ENCODE measurements around the gene COL18A1.

COL18A1 gene

GRCh38 chr21:45552696-45553391, 147.9 kb downstream of the COL18A1 start:
- in situ Hi-C loops (cut with MboI; ENCODE audit: low pct_unique_long_range_greater_than_20kb, low sequenced_read_pairs, unreplicated experiment), result loop anchor here (25.0 kb wide), 1 partner anchor 284 kb away; no protein-coding TSS in a partner anchor

GRCh38 chr21:45554477-45555175, 149.7 kb downstream of the COL18A1 start:
- DNase-seq (ENCODE audit: low spot score), result peak; percentile 94
- in situ Hi-C loops (cut with MboI; ENCODE audit: low pct_unique_long_range_greater_than_20kb, low sequenced_read_pairs, unreplicated experiment), result loop anchor here (25.0 kb wide), 1 partner anchor 283 kb away; no protein-coding TSS in a partner anchor
- TF ChIP-seq CTCF (IDR thresholded peaks at IDR 0.05; ENCODE audit: extremely low read depth, insufficient read depth, missing control alignments), result peak; percentile 90

More at GRCh38 chr21:45552696-45553391, 147.9 kb downstream of the COL18A1 start:
- no peak for TF ChIP-seq CTCF (IDR thresholded peaks at IDR 0.05; ENCODE audit: extremely low read depth, insufficient read depth, missing control alignments)
- DNase-seq (ENCODE audit: low spot score), result no peak

- no peak for TF ChIP-seq CTCF (IDR thresholded peaks at IDR 0.05; ENCODE audit: extremely low read depth, insufficient read depth, missing control alignments)
- DNase-seq (ENCODE audit: low spot score), result peak; percentile 75
- in situ Hi-C loops (cut with MboI; ENCODE audit: low pct_unique_long_range_greater_than_20kb, low sequenced_read_pairs, unreplicated experiment), result loop anchor here (25.0 kb wide), 1 partner anchor 282 kb away; no protein-coding TSS in a partner anchor
Observed at GRCh38 chr21:45555251-45555556, 150.2 kb downstream of the COL18A1 start.

GRCh38 chr21:45555557-45556301, 150.8 kb downstream of the COL18A1 start:
- in situ Hi-C loops (cut with MboI; ENCODE audit: low pct_unique_long_range_greater_than_20kb, low sequenced_read_pairs, unreplicated experiment), result loop anchor here (25.0 kb wide), 1 partner anchor 282 kb away; no protein-coding TSS in a partner anchor
- DNase-seq (ENCODE audit: low spot score), result peak; percentile 95
- TF ChIP-seq CTCF (IDR thresholded peaks at IDR 0.05; ENCODE audit: extremely low read depth, insufficient read depth, missing control alignments), result peak; percentile 91

GRCh38 chr21:45556302-45556644, 151.3 kb downstream of the COL18A1 start:
- in situ Hi-C loops (cut with MboI; ENCODE audit: low pct_unique_long_range_greater_than_20kb, low sequenced_read_pairs, unreplicated experiment), result loop anchor here (25.0 kb wide), 1 partner anchor 281 kb away; no protein-coding TSS in a partner anchor
- TF ChIP-seq CTCF (IDR thresholded peaks at IDR 0.05; ENCODE audit: extremely low read depth, insufficient read depth, missing control alignments), result no peak
- no peak for DNase-seq (ENCODE audit: low spot score)
